ENCODE data around the gene FMO4.
"Not testable (repeated sequence)": the region's sequence is repeated elsewhere in the genome, so short reads cannot be mapped to it uniquely, and the experiment has no call there.

The FMO4 gene

DNA sequence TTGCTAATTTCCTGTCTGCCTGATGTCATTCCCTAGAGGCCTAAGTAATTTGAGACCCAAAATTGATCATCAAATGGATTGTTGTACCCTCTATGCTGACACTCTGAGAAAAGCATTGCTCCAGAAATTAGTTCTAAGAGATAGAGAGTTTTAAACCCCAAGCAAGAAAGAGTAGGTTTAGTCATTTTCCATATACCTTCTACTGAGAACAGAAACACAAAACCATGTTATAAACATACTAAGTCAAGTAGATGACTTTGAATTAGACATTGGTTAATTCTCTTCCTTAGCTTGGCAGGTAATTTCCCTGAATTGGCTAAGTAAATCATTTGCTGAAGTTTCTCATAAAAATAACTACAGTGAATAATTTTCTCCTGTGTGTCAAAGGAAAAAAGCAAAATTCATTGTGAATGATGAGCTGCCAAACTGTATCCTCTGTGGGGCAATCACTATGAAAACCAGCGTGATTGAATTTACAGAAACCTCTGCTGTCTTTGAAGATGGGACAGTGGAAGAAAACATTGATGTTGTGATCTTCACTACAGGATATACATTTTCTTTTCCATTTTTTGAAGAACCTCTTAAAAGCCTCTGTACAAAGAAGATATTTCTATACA is 20.1 kb downstream of the FMO4 start:
- DNase-seq = no peak

DNA sequence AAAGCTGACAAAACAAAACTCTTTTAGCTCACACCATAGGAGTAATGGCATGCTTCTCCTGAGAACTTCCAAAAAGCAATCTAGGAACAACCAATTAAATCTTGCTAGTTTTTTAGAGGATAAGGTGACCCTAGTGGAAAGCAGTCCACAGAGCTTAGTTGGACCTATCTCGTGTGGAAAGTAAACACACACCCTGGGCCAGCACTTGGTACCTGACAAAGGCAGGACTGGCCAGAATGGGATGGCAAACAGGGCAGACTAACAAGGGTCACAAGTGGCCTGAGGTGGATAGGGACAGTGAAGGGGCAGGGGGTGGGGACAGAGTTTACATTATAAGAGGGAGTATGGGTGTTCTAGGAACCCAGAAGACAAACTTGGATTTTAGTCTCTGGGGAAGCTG is 22.0 kb downstream of the FMO4 start:
- DNase-seq = no peak

DNA sequence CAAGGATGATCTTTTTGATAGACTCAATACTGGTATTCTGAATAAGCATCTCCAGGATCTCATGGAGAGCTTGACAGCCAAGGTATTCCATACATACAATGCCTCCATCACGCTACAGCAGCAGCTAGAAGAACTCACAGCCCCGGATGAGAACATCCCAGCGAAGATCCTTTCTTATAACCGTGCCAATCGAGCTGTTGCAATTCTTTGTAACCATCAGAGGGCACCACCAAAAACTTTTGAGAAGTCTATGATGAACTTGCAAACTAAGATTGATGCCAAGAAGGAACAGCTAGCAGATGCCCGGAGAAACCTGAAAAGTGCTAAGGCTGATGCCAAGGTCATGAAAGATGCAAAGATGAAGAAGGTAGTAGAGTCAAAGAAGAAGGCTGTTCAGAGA is 25.4 kb downstream of the FMO4 start:
- not testable (repeated sequence) for DNase-seq

DNA sequence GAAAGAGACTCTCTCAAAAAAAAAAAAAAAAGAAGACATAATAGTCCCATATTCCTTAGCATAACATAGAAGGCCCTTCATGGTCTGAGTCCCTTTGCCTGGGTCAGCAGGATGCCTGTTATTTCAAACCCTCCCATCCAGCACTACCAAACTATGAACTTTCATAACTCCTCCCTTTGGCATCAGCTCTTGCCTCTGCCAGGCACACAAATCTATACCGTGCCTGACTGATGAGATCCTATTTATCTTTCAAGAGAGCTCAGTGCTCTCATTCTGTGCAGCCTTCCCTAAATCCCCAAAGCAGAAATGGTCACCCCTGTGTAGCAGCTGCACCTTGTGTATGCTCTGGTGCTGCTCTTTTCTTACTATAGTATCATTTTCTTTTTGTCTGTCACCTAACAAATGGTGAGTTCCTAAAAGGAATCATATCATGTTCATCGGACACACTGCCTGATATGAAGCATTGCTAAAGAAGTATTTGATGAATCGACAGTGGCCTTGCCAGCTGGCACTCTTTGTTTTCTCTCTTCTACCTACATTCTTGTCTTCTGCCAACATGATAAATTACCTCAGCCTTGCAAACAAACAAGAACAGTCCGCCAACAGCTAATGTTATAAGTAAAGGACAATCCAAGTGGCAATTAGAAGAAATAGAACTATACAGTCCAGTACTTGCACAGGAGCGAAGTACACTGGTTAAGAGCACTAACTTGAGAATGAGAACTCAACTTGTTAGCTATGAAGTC is 29.9 kb downstream of the FMO4 start:
- no peak for DNase-seq

DNA sequence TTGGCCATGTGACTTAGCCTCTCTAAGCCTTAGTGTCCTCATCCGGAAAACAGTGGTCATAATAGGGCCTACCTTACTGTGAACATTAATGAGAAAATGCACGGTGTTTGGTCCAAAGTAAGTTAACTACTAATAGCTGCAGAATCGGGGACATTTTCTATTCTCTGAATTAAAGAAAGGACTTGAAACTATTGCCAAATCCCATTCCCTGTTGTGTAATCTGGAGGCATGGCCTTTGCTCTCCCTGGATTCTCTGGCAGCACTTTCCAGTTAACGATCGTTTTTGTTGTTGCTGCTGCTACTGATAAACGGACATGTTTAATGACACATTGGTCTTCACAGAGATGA is 30.5 kb downstream of the FMO4 start:
- DNase-seq = no peak

DNA sequence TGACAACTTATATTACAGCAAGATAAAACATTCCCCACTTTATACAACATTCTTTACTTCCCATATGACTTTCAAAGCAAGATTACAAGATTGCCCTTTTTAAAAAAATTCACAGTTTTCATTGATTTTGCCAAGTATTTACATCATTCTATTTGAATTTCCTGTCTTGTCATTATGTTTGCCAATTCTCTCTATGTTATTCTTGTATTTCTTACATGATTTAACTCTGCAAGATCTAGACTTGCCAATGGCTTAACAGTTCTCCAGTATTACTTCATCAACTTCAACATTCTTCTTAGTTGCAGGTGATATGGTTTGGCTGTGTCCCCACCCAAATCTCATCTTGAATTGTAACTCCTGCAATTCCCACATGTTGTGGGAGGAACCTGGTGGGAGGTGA is 31.6 kb downstream of the FMO4 start:
- DNase-seq = no peak

DNA sequence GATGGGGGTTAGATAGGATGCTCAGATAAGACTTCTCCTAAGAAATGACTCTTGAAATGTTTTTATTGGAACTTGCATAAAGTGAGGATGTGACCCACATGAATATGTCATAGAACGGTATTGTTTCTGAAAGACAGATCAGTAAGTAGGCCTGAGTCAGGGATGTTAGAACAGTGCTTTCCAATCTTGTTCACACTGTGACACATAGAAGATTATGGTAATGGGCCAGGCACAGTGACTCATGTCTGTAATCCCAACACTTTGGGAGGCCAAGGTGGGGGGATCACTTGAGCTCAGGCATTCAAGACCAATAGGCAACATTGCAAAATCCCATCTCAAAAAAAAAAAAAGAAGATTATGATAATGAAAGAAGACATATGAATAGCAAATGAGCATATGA is 32.9 kb downstream of the FMO4 start:
- no peak for DNase-seq

DNA sequence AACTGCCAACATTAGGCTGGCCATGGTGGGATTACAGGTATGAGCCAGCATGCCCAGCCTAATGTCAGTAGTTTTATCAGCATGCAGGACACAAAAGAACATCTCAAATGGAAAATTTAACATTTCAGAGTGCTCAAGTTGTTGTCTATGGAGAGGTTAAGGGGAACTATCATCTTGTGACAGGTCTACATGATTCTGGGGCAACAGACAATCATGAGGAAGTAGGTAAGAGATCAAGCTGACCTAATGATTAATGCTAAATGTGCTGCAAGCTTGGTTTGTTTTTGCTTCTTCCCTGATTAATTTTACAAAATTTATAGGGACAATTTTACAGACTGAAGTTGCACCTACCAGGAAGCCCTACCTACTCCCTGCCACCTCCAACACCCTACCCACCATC is 36.6 kb downstream of the FMO4 start:
- no peak for DNase-seq

DNA sequence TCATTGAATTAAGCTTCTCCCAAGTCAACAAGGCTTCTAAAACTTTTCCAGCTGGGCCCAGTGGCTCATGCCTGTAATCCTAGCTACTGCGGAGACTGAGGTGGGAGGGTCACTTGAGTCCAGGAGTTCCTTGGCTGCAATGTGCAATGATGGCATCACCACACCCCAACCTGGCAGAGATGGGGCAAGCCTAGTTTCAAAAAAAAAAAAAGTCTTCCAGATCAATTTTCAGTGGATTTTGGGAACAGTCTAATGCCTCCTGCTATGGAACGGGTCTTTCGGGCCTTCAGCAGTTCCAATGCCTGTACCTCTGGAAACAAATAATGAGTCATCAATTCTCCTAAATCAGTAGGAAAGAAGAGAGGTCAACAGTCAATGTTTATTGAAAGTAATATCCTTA is 38.0 kb downstream of the FMO4 start:
- DNase-seq = no peak

DNA sequence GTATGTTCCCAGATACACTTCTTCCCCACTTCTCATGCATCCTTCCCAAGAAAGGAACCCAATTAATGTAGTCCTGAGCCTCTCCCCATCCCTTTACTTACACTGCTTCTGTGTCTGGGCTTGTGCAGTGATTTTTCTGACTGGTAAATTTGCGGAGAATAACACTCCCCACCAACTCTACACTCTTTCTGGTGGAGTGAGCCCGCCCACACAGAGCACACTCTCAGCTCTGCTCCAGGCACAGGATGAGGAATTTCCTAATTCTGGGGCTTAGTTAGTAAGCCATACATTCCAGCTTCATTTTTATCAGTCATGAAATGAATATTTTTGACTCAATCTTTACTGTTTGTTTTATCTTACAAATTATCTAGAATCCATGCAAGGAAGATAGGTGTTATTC is 38.6 kb downstream of the FMO4 start:
- DNase-seq = no peak

DNA sequence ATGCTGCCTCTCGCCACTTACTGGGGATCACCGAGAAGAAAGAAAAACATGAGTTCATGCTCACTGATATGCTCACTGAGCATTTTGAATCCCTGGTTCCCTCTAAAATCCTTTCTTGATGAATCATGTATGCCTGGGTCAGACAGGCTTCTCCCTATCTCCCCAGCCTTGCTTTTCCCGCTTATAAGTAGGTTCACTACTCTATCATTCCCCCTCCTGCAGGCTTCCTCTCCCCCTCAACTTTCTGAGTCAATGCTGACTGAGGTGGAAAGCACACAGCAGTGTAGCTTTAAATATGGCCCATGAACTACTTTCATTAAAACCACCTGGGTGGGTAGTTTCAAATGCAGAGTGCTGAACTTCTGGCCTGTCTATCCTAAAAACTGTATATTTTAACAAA is 41.7 kb downstream of the FMO4 start:
- DNase-seq = no peak

DNA sequence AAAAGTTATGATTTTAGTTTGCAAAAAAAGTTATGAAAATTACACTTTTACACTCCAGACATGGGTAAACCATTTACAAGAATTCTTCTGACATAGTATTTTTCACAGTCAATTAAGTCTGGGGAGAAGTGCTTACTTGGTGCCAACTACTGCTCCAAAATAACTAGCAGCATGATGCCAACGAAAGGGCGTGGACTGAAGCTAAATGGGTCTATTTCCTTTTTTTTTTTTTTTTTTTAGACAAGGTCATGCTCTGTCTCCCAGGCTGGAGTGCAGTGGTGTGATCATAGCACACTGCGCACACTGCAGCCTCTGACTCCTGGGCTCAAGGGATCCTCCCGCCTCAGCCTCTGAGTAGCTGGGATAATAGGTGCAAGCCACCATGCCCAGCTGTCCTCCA is 43.2 kb downstream of the FMO4 start:
- no peak for DNase-seq

DNA sequence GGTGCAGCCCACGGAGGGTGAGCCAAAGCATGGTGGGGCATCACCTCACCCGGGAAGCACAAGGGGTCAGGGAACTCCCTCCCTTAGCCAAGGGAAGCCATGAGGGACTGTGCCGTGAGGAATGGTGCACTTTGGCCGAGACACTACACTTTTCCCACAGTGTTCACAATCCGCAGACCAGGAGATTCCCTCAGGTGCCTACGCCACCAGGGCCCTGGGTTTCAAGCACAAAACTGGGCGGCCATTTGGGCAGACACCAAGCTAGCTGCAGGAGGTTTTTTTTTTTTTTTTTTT is 45.3 kb downstream of the FMO4 start:
- DNase-seq = not testable (repeated sequence)

DNA sequence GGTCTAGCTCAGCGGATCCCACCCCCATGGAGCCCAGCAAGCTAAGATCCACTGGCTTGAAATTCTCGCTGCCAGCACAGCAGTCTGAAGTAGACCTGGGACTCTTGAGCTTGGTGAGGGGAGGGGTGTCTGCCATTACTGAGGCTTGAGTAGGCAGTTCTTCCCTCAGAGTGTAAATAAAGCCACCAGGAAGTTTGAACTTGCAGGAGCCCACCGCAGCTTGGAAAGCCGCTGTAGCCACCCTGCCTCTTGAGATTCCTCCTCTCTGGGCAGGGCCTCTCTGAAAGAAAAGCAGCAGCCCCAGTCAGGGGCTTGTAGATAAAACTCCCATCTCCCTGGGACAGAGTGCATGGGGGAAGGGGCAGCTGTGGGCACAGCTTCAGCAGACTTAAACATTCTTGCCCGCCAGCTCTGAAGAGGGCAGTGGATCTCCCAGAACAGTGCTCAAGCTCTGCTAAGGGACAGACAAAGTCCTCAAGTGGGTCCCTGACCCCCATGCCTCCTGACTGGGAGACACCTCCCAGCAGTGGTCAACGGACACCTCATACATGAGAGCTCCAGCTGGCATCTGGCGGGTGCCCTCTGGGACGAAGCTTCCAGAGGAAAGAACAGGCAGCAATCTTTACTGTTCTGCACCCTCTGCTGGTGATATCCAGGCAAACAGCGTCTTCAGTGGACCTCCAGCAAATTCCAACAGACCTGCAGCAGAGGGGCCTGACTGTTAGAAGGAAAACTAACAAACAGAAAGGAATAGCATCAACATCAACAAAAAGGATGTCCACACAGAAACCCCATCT is 45.9 kb downstream of the FMO4 start:
- not testable (repeated sequence) for DNase-seq

DNA sequence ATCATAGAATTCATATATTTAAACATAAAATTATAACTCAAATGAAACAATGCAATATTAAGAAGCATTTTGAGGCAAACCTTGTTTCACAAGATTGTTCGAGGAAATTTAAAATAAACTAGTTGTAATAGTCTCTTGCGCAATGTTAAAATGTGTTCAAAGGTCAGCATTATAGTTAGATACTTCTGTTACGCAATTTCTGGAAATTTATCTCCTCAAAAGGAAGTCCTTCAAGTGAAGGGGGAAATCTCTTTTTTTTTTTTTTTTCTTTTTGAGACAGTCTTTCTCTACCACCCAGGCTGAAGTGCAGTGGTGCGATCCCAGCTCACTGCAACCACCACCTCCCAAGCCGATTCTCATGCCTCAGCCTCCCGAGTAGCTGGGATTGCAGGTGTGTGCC is 52.1 kb downstream of the FMO4 start:
- no peak for DNase-seq

DNA sequence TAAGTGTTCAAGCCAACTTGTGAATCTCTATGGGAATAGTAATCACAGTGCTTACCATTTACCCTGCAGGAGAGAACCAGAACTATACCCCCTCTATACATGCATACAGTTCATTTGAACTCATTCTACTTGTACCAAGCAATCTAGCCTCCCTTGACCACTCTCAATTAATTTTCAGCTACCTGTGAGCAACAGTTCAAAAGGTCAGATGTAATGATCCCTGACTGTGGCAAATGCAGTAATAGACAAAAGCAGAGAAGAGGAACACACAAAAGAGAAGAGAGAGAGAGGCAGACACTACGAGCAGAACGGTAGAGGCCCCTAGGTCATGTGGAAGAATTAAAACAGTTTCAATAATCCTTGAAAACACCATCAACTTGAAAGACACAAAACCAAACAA is 52.8 kb downstream of the FMO4 start:
- no peak for DNase-seq

DNA sequence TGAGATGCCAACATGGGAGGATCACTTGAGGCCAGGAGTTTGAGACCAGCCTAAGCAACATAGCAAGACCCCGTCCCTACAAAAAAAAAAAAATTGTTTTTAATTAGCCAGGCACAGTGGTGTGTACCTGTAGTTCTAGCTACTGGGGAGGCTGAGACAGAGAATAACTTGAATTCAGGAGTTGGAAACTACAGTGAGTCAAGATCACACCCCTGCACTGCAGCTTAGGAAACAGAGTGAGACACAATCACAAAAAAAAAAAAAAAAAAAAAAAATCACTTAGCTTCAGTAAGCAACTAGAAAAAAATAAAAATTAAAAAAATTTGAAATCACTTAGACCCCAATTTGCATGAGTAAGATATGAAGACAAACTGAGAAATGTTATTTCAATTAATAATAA is 53.5 kb downstream of the FMO4 start:
- no peak for DNase-seq

DNA sequence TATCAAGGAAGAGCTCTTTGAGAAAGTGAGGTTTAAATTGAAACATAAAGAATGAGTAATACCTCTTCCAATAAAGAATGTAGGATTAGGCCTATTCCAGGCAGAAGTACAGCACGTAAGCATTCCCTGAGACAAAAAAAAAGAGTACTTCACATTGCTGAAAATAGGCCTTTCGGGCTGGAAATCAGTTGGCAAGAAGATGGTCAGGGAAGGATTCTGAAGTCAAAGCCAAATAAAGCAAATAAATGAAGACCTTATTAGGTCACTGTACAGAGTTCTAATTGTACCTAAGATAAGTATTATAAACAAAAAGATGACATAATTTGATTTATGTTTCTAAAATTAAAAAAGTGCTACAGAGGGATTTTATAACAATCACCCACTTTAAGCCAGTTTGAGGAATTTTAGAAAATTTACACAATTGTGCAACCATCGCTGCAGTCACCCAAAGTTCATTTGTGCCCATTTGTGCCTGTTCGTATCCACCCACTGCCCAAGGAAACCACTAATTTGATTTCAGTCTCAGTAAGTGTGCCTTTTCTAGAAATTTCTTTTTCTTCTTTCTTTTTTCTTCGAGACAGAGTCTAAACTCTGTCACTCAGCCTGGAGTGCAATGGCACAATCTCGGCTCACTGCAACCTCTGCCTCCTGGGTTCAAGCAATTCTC is 58.6 kb downstream of the FMO4 start:
- no peak for DNase-seq

DNA sequence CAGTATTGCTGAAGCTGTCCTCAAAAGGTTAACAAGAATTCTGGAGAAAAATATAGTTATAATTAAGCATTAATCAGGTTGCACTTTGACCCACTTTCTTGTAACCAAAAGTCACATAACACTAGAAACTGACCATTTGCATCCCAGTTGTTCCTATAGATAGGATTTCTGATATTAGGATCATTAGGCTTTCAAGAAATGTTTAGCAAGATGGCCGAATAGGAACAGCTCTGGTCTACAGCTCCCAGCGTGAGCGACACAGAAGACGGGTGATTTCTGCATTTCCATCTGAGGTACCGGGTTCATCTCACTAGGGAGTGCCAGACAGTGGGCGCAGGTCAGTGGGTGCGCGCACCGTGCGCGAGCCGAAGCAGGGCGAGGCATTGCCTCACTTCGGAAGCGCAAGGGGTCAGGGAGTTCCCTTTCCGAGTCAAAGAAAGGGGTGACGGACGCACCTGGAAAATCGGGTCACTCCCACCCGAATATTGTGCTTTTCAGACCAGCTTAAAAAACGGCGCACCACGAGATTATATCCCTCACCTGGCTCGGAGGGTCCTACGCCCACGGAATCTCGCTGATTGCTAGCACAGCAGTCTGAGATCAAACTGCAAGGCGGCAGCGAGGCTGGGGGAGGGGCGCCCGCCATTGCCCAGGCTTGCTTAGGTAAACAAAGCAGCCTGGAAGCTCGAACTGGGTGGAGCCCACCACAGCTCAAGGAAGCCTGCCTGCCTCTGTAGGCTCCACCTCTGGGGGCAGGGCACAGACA is 59.6 kb downstream of the FMO4 start:
- not testable (repeated sequence) for DNase-seq

DNA sequence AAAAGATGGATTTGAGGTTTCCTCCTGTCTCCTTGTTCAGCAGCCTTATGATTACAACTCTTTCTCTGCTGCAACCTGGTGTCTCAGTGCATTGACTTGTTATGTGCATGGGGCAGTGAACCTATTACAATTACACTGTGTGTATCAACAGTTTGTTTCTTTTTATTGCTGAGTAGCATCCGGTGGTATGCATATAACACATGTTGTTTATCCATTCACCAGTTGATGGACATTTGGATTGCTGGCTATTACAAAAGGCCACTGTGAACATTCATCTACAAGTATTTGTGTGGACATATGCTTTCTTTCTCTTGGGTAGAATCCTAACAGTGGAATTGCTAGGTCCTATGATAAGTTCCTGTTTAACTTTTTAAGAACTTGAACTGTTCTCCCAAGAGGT is 65.9 kb downstream of the FMO4 start:
- no peak for DNase-seq

DNA sequence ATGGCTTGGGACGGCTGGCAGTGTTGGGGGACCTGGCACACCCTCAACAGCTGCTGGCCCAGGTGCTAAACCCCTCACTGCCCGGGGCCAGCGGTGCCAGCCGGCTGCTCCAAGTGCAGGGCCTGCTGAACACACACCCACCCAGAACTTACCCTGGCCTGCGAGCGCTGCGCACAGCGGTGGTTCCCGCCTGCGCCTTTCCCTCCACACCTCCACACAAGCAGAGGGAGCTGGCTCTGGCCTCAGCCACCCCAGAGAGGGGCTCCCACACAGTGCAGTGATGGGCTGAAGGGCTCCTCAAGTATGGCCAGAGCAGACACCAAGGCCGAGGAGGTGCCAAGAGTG is 67.9 kb downstream of the FMO4 start:
- DNase-seq = no peak

DNA sequence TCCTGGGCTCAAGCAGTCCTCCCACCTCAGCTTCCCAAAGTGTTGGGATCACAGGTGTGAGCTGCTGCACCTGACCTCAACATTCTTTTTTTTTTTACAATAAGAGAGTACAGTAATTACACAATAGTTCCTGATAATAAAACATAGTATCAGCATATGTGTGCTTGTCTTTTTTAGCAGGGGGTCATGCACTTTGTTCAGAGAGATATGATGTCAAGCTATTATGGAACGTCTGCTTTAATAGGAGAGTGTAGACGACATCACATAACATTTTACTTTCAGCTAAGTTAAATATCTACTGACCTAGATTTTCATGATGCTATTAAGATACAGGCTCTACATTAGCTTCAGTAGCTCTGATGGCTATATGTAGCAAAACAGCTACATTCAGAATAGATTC is 70.5 kb downstream of the FMO4 start:
- DNase-seq = no peak

DNA sequence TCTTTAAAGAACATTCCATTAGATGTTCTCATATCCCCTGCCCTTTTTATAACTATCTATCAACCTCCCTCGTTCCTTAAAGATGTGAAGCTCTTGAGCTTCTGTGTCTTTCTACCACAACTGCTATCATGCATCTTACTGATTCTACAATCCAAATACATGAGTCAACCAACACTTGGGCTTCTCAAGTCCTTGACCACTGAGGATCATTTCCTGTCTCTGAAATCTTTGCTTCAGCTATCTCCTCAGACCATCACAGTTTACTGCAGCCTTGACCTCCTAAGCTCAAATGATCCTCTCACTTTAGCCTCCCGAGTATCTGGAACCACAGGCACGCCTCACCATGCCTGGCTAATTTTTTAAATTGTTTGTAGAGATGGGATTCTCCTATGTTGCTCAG is 75.2 kb downstream of the FMO4 start:
- DNase-seq = no peak

Data from stimulated activated CD4-positive, alpha-beta T cell treated with anti-CD3 and anti-CD28 coated beads, Interleukin-2, amount 100 ng/mL, for 48 hours (primary cell).